ENCODE data around the gene LEPR.

The LEPR gene

DNA sequence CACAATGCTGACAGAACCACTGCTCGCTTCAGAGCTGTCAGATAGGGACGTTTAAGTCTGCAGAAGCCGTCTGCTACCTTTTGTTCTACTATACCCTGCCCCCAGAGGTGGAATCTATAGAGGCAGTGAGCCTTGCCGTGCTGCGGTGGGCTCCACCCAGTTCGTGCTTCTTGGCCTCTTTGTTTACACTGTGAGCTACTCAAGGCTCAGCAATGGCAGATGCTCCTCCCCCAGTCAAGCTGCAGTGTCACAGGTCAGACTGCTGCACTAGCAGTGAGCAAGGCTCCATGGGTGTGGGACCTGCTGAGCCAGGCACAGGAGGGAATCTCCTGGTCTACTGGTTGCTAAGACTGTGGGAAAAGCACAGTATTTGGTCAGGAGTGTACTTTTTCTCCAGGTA lies 47.1 kb downstream of the LEPR start:
- peaks cover 14% of the 10 kb centered on the region for H3K9me3 Mint-ChIP-seq
- DNase-seq (no peak), ATAC-seq (no peak)
- H3K36me3 Mint-ChIP-seq (ENCODE audit: low read depth) = peaks cover 4% of the 10 kb centered on the region
- H3K27ac Mint-ChIP-seq = no peak overlapping the region
- no peaks in the 10 kb centered on the region for H3K27me3 Mint-ChIP-seq
- no peaks in the 10 kb centered on the region for H3K4me1 Mint-ChIP-seq
- H3K4me3 Mint-ChIP-seq = no peak overlapping the region

DNA sequence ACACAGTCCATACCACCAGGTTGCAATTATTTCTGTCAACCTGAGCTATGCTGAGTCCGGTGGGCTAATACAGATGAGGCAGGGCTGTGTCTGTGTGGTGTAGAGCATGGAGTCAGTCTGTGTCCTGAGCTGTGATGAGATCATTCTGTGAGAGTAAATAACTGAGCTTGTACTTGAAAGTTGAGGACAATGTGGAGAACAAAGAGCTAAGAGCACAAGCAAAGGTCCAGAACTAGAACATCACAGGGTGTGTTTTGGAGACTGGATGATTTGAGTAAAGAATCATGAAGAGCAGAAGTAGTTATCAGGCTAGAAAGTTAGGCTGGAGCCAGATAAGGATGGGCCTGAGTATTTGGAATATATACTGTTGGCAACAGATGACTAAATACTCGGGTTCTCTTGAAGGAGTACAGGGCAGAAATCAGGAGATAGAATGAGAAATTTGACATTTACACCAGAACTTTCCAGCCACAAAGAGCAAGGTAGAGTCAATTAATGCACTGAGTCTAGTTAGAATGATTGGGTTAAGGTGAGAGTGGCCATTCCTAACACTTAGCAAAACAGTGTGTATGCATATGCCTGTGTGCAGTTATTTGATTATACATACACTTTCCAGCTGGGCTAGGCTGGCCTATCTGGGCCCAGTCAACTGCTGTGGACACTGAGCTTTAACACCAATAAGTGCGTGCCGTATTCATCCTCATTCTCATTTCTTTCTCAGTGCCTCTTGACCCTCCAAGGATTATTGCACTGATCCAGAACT lies 48.8 kb downstream of the LEPR start:
- peaks cover 4% of the 10 kb centered on the region for H3K36me3 Mint-ChIP-seq (ENCODE audit: low read depth)
- H3K4me3 Mint-ChIP-seq = no peak overlapping the region
- DNase-seq (no peak), ATAC-seq (peak; percentile 49)
- peaks cover 8% of the 10 kb centered on the region for H3K9me3 Mint-ChIP-seq
- H3K27ac Mint-ChIP-seq = no peak overlapping the region
- H3K4me1 Mint-ChIP-seq = no peaks in the 10 kb centered on the region
- no peaks in the 10 kb centered on the region for H3K27me3 Mint-ChIP-seq

DNA sequence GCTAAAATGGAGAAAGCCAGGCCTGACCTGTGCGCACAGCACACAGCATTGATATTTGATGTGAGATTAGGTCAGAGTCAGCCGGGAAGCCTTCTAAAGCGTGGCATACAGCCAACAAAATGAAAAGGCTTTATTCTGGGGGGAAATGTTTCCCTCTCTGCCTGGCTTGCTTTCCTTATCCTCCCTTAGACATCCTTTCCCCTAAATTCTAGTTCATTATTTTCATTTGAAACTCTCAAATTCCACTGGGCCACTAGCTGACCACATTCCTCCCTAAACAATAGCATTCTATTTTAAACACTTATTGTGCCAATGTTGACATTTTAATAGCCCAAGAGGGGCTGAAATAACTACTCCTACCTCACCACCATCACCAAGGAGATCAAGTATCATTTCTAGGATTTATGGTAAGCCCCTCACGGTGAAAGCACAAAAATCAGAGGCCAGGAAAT lies 49.4 kb downstream of the LEPR start:
- Mint-ChIP-seq H3K4me3 (no peak overlapping the region), H3K27ac (no peak overlapping the region), H3K9me3 (peaks cover 5% of the 10 kb centered on the region), H3K27me3 (no peaks in the 10 kb centered on the region), H3K4me1 (no peaks in the 10 kb centered on the region), H3K36me3 (ENCODE audit: low read depth) (peaks cover 4% of the 10 kb centered on the region)
- no peak for ATAC-seq
- no peak for DNase-seq

Data from activated naive CD8-positive, alpha-beta T cell treated with anti-CD3 and anti-CD28 coated beads, Interleukin-2, amount 50 U/mL, for 24 hours (primary cell).